Mesenchymal stem cell (in vitro differentiated cells and primary cell): Measurements from ENCODE around the gene AOPEP.

ENCODE experiments used
- DNase-seq: peaks from one replicate; pipeline ENCODE4 v3.0.0-alpha.2; 2013
- H2AFZ ChIP-seq: one replicate; pipeline ENCODE4 v1.6.1; 2013; ENCODE audit warnings: low read depth, mild to moderate bottlenecking, control low read depth, inconsistent platforms, low read length, moderate library complexity
- H2AK5ac ChIP-seq: 2 replicates; pipeline ENCODE4 v1.6.1; 2013; ENCODE audit warnings: low read length, moderate library complexity, mild to moderate bottlenecking, inconsistent platforms; ENCODE audit not compliant: severe bottlenecking
- H2BK120ac ChIP-seq: one replicate; pipeline ENCODE4 v1.6.1; 2013; ENCODE audit warnings: low read depth, mild to moderate bottlenecking, inconsistent platforms, low read length, moderate library complexity
- H2BK12ac ChIP-seq, 2 experiments: one replicate each; pipeline ENCODE4 v1.6.1; 2013; ENCODE audit warnings: inconsistent platforms in 2 of 2, low read length in 2 of 2, mild to moderate bottlenecking in 2 of 2, moderate library complexity in 2 of 2, control low read depth in 1 of 2
- H2BK15ac ChIP-seq: one replicate; pipeline ENCODE4 v1.6.1; 2013; ENCODE audit warnings: mild to moderate bottlenecking, low read depth, inconsistent platforms; ENCODE audit not compliant: poor library complexity, severe bottlenecking
- H2BK5ac ChIP-seq: 2 replicates; pipeline ENCODE4 v1.6.1; 2013; ENCODE audit warnings: low read depth, mild to moderate bottlenecking, low read length, control low read depth, inconsistent platforms; ENCODE audit not compliant: poor library complexity, severe bottlenecking
- H3K14ac ChIP-seq, 2 experiments: one replicate each; pipeline ENCODE4 v1.6.1; 2013; ENCODE audit warnings: inconsistent platforms in 2 of 2, low read length in 2 of 2, control low read depth in 1 of 2, mild to moderate bottlenecking in 1 of 2, moderate library complexity in 1 of 2
- H3K18ac ChIP-seq, 2 experiments: one replicate each; pipeline ENCODE4 v1.6.1; 2013; ENCODE audit warnings: inconsistent platforms in 2 of 2, low read length in 2 of 2, control low read depth in 1 of 2, low read depth in 1 of 2, mild to moderate bottlenecking in 1 of 2
- H3K23ac ChIP-seq, 2 experiments: one replicate each; pipeline ENCODE4 v1.6.1; 2013; ENCODE audit warnings: inconsistent platforms in 2 of 2, low read length in 2 of 2, mild to moderate bottlenecking in 2 of 2, moderate library complexity in 2 of 2, control low read depth in 1 of 2
- H3K27ac ChIP-seq: 2 replicates; pipeline ENCODE4 v1.5.1; 2013; ENCODE audit warnings: mild to moderate bottlenecking, moderate library complexity, low read length, control low read depth, inconsistent platforms; ENCODE audit not compliant: poor library complexity, severe bottlenecking
- H3K27me3 ChIP-seq, 2 experiments: 2 replicates each; pipeline versions ENCODE4 v1.6.1 to v1.7.0; 2013; ENCODE audit warnings: low read length in 2 of 2, mild to moderate bottlenecking in 2 of 2, moderate library complexity in 2 of 2, control low read depth in 1 of 2, inconsistent platforms in 1 of 2; ENCODE audit not compliant: control insufficient read depth in 1 of 2, insufficient read depth in 1 of 2
- H3K36me3 ChIP-seq, 2 experiments: 2 replicates each; pipeline versions ENCODE4 v1.6.1 to v1.7.0; 2013; ENCODE audit warnings: low read length in 2 of 2, control low read depth in 1 of 2, inconsistent platforms in 1 of 2, low read depth in 1 of 2, mild to moderate bottlenecking in 1 of 2; ENCODE audit not compliant: insufficient read depth in 2 of 2, control insufficient read depth in 1 of 2
- H3K4ac ChIP-seq, 2 experiments: one replicate each; pipeline ENCODE4 v1.6.1; 2013; ENCODE audit warnings: inconsistent platforms in 2 of 2, low read length in 2 of 2, mild to moderate bottlenecking in 2 of 2, moderate library complexity in 2 of 2, control low read depth in 1 of 2, low read depth in 1 of 2
- H3K4me1 ChIP-seq: 2 replicates; pipeline ENCODE4 v1.6.1; 2013; ENCODE audit warnings: low read depth, low read length, control low read depth; ENCODE audit not compliant: control insufficient read depth, insufficient read depth
- H3K4me2 ChIP-seq: 2 replicates; pipeline ENCODE4 v1.6.1; 2013; ENCODE audit warnings: low read length, mild to moderate bottlenecking, inconsistent platforms; ENCODE audit not compliant: poor library complexity, severe bottlenecking
- H3K4me3 ChIP-seq, 2 experiments: 2 replicates each; pipeline versions ENCODE4 v1.5.1 to v1.7.0; 2013; ENCODE audit warnings: low read length in 2 of 2, mild to moderate bottlenecking in 2 of 2, control low read depth in 1 of 2, low read depth in 1 of 2; ENCODE audit not compliant: insufficient read depth in 1 of 2
- H3K79me1 ChIP-seq: replicated peaks from 2 replicates; pipeline ENCODE4 v1.6.1; 2013; ENCODE audit warnings: mild to moderate bottlenecking, control low read depth, low read length, inconsistent platforms; ENCODE audit not compliant: poor library complexity, severe bottlenecking
- H3K9ac ChIP-seq: 2 replicates; pipeline ENCODE4 v1.7.0; 2013; ENCODE audit warnings: mild to moderate bottlenecking, low read length, moderate library complexity
- H3K9me3 ChIP-seq: 2 replicates; pipeline ENCODE4 v1.7.0; 2013; ENCODE audit warnings: mild to moderate bottlenecking, low read length; ENCODE audit not compliant: control insufficient read depth
- H4K8ac ChIP-seq: one replicate; pipeline ENCODE4 v1.6.1; 2013; ENCODE audit warnings: inconsistent platforms, mild to moderate bottlenecking, low read length, moderate library complexity
- H4K91ac ChIP-seq: one replicate; pipeline ENCODE4 v1.6.1; 2013; ENCODE audit warnings: mild to moderate bottlenecking, low read length, inconsistent platforms
- WGBS: methylation state at CpG from one replicate; pipeline ENCODE4 v1.1.7; 2013; ENCODE audit warnings: mixed read lengths; 5-methylcytosine and 5-hydroxymethylcytosine counted together

The AOPEP gene

DNA sequence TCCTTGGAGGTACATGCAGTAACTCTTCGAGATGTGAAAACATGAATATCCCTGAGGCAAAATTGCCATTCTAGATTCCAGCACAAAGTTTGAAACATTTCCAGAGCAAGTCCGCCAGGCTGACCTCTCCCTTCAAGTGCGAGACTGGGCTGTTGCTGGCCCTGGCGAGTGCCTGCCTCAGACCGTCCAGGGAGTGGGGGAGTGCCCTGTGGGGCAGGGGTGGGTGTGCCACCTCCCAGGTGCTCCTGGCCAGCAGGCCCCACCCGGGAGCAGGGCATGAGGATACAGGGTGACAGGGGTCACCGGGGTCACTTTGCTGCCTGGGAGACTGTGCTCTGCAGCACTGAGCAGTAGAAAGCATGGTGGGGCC is 199.9 kb downstream of the AOPEP start:
- Histone ChIP-seq H3K4me2 (no peak overlapping the region), H2BK5ac (no peak overlapping the region), H3K27ac (no peak overlapping the region), H2AK5ac (peak overlapping the region; percentile 83), H3K9me3 (no peaks in the 10 kb centered on the region), H2BK120ac (no peak overlapping the region), H3K79me1 (peaks cover 36% of the 10 kb centered on the region), H3K23ac (peak overlapping the region in 1 of 2 experiments; percentile 57), H3K4me3 (no peak overlapping the region), H2BK15ac (no peak overlapping the region), H3K36me3 (peaks cover 0 to 32% of the 10 kb centered on the region in 2 experiments), H4K91ac (no peak overlapping the region), H3K4ac (no peak overlapping the region), H3K14ac (no peak overlapping the region), H2AFZ (no peak overlapping the region), H2BK12ac (peak overlapping the region in 1 of 2 experiments; percentile 21), H3K9ac (no peak overlapping the region), H4K8ac (no peak overlapping the region), H3K27me3 (no peaks in the 10 kb centered on the region), H3K18ac (no peak overlapping the region), H3K4me1 (peaks cover 39% of the 10 kb centered on the region)
- DNase-seq = no peak
- WGBS = 92% methylated on average over 7 of the region's 7 CpGs

DNA sequence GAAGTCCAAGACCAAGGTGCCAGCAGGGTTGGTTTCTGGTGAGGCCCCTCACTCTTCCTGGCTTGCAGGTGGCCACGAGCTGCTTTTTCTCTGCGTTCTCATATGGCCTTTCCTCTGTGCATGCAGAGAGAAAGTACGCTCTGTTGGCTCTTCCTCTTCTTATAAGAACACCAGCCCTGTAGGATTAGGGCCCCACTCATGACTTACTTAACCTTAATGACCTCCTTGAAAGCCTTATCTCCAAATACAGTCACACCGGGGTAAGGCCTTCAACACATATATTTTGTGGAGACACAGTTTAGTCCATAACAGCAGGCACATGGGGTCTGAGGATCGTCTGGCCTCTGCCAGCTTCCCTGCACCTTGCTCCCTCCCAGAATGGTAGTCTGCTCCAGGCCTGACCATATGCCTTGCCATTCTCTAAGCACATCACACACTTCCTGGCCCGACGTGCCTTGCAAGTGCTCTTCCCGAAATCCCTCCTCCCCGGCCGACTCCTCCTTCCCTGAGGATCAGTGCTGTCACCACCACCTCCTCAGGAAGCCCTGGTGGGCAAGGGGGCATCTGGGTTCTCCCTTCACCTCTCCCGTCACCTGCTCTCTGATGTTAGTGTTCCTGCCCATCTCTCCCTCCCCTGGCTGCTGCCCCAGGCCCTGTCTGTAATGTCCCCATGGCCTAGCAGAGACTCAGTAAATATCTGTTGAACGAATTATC is 200.7 kb downstream of the AOPEP start:
- Histone ChIP-seq H4K91ac (peak overlapping the region; percentile 1), H3K36me3 (peaks cover 0 to 32% of the 10 kb centered on the region in 2 experiments), H3K4me2 (no peak overlapping the region), H3K23ac (no peak overlapping the region), H2AFZ (no peak overlapping the region), H3K9ac (no peak overlapping the region), H3K27ac (no peak overlapping the region), H3K18ac (no peak overlapping the region), H2BK12ac (peak overlapping the region in 1 of 2 experiments; percentile 73), H2AK5ac (peak overlapping the region; percentile 84), H2BK120ac (no peak overlapping the region), H4K8ac (no peak overlapping the region), H2BK15ac (no peak overlapping the region), H3K9me3 (no peaks in the 10 kb centered on the region), H2BK5ac (no peak overlapping the region), H3K27me3 (no peaks in the 10 kb centered on the region), H3K79me1 (peaks cover 38% of the 10 kb centered on the region), H3K4me3 (no peak overlapping the region), H3K4ac (peak overlapping the region in 1 of 2 experiments; percentile 26), H3K4me1 (peaks cover 35% of the 10 kb centered on the region), H3K14ac (no peak overlapping the region)
- no peak for DNase-seq
- 89% methylated on average over 12 of the region's 12 CpGs for WGBS

- H3K23ac ChIP-seq = no peak overlapping the region
- H3K36me3 ChIP-seq = peaks cover 0 to 32% of the 10 kb centered on the region in 2 experiments
- H3K4me1 ChIP-seq = peaks cover 33% of the 10 kb centered on the region
- H2BK15ac ChIP-seq = no peak overlapping the region
- H4K91ac ChIP-seq = peak overlapping the region; percentile 1
- no peak overlapping the region for H3K4me2 ChIP-seq
- WGBS = 91% methylated on average over 15 of the region's 21 CpGs
- H3K14ac ChIP-seq = peak overlapping the region in 1 of 2 experiments; percentile 21
- H3K18ac ChIP-seq = peak overlapping the region in 1 of 2 experiments; percentile 26
- H3K27ac ChIP-seq = peak overlapping the region; percentile 5
- no peak overlapping the region for H2BK12ac ChIP-seq
- H2BK5ac ChIP-seq = no peak overlapping the region
- peak overlapping the region in 1 of 2 experiments; percentile 26 for H3K4ac ChIP-seq
- H2AFZ ChIP-seq = no peak overlapping the region
- H4K8ac ChIP-seq = no peak overlapping the region
- H3K79me1 ChIP-seq = peaks cover 38% of the 10 kb centered on the region
- H2AK5ac ChIP-seq = peak overlapping the region; percentile 84
- no peak overlapping the region for H3K4me3 ChIP-seq
- H3K9me3 ChIP-seq = no peaks in the 10 kb centered on the region
- no peak for DNase-seq
- no peak overlapping the region for H2BK120ac ChIP-seq
- H3K9ac ChIP-seq = no peak overlapping the region
- no peaks in the 10 kb centered on the region for H3K27me3 ChIP-seq
These were observed 201.5 kb downstream of the AOPEP start for GRCh38 chr9:94927762-94928670.
